DND-41 (cell line): ENCODE results near the gene EGF.

Source experiments
- ATAC-seq: fragments of 200-7000 bp; cut with Tn5 transposase; 3 replicates; pipeline ENCODE4 v1.9.1; 2021; ENCODE audit warnings: low read depth; ENCODE audit not compliant: insufficient read depth
- DNase-seq: peaks from one replicate; pipeline ENCODE4 v3.0.0-alpha.2; 2020
- H2AFZ ChIP-seq: 2 replicates; pipeline ENCODE4 v1.6.0; 2012; ENCODE audit warnings: low read depth, low read length
- H3K27ac ChIP-seq: 2 replicates; pipeline ENCODE4 v1.5.1; 2012; ENCODE audit warnings: low read length, inconsistent platforms
- H3K27me3 ChIP-seq: fragments of 200-600 bp; sonication (generic); 2 replicates; pipeline ENCODE4 v1.6.0; 2012; ENCODE audit warnings: low read length, mild to moderate bottlenecking, inconsistent platforms; ENCODE audit not compliant: insufficient read depth, poor library complexity
- H3K36me3 ChIP-seq: 2 replicates; pipeline ENCODE4 v1.5.1; 2012; ENCODE audit warnings: low read length, inconsistent platforms; ENCODE audit not compliant: insufficient read depth
- H3K4me1 ChIP-seq: 2 replicates; pipeline ENCODE4 v1.5.1; 2012; ENCODE audit warnings: mild to moderate bottlenecking, low read length; ENCODE audit not compliant: insufficient read depth
- H3K4me2 ChIP-seq: 2 replicates; pipeline ENCODE4 v1.6.0; 2012; ENCODE audit warnings: mild to moderate bottlenecking, moderate library complexity, low read length, inconsistent platforms; ENCODE audit not compliant: insufficient read depth
- H3K4me3 ChIP-seq, 2 experiments: fragments of 200-600 bp in 1 of 2; shearing (Covaris generic) in 1 of 2; 2 replicates each; pipeline ENCODE4 v1.5.1; 2012 to 2016; ENCODE audit warnings: inconsistent platforms in 2 of 2, low read length in 2 of 2, mild to moderate bottlenecking in 2 of 2, low read depth in 1 of 2, moderate library complexity in 1 of 2
- H3K79me2 ChIP-seq: 2 replicates; pipeline ENCODE4 v1.6.0; 2012; ENCODE audit warnings: low read length, inconsistent platforms; ENCODE audit not compliant: insufficient read depth
- H3K9ac ChIP-seq: 2 replicates; pipeline ENCODE4 v1.6.0; 2012; ENCODE audit warnings: low read depth, mild to moderate bottlenecking, inconsistent platforms, low read length, moderate library complexity
- H3K9me3 ChIP-seq: 2 replicates; pipeline ENCODE4 v1.5.1; 2012; ENCODE audit warnings: low read length, moderate library complexity, mild to moderate bottlenecking, inconsistent platforms; ENCODE audit not compliant: insufficient read depth, severe bottlenecking
- H4K20me1 ChIP-seq: 2 replicates; pipeline ENCODE4 v1.6.0; 2012; ENCODE audit warnings: low read length; ENCODE audit not compliant: insufficient read depth
- CTCF ChIP-seq: IDR thresholded peaks from 2 replicates; pipeline ENCODE4 v1.5.1; 2012; ENCODE audit warnings: borderline replicate concordance, low read length, moderate library complexity, mild to moderate bottlenecking; ENCODE audit not compliant: poor library complexity, severe bottlenecking; ENCODE audit errors: extremely low read depth
- EZH2 ChIP-seq: IDR thresholded peaks from 3 replicates; pipeline ENCODE4 v1.6.1; 2012; ENCODE audit warnings: borderline replicate concordance, low read depth, mild to moderate bottlenecking, moderate library complexity, low read length, inconsistent platforms; ENCODE audit not compliant: severe bottlenecking

The EGF gene

GRCh38 chr4:109872065-109872464 lies 40.6 kb upstream of the EGF start:
- H3K79me2 ChIP-seq = no peaks in the 10 kb centered on the region
- no peak overlapping the region for H3K9ac ChIP-seq
- no peak for DNase-seq
- TF ChIP-seq CTCF (no peak), EZH2 (no peak)
- no peak overlapping the region for H2AFZ ChIP-seq
- no peak overlapping the region for H3K4me3 ChIP-seq
- no peaks in the 10 kb centered on the region for H3K9me3 ChIP-seq
- no peaks in the 10 kb centered on the region for H3K4me1 ChIP-seq
- H4K20me1 ChIP-seq = no peaks in the 10 kb centered on the region
- H3K27ac ChIP-seq = no peak overlapping the region
- H3K27me3 ChIP-seq = no peaks in the 10 kb centered on the region
- no peak overlapping the region for H3K4me2 ChIP-seq
- no peaks in the 10 kb centered on the region for H3K36me3 ChIP-seq
- ATAC-seq = no peak

- Histone ChIP-seq H3K4me1 (no peaks in the 10 kb centered on the region), H3K27ac (no peak overlapping the region), H3K79me2 (no peaks in the 10 kb centered on the region), H4K20me1 (no peaks in the 10 kb centered on the region), H3K9ac (no peak overlapping the region), H3K4me2 (no peak overlapping the region), H3K9me3 (no peaks in the 10 kb centered on the region), H2AFZ (no peak overlapping the region), H3K4me3 (no peak overlapping the region), H3K27me3 (no peaks in the 10 kb centered on the region), H3K36me3 (no peaks in the 10 kb centered on the region)
- DNase-seq (no peak), ATAC-seq (no peak)
- TF ChIP-seq CTCF = no peak
- TF ChIP-seq EZH2 = no peak
Measured at GRCh38 chr4:109872950-109873656, 39.6 kb upstream of the EGF start.

- H3K4me3 ChIP-seq = no peak overlapping the region
- H4K20me1 ChIP-seq = no peaks in the 10 kb centered on the region
- no peaks in the 10 kb centered on the region for H3K36me3 ChIP-seq
- no peak overlapping the region for H3K4me2 ChIP-seq
- H3K9ac ChIP-seq = no peak overlapping the region
- no peak overlapping the region for H2AFZ ChIP-seq
- H3K79me2 ChIP-seq = no peaks in the 10 kb centered on the region
- no peak for DNase-seq
- TF ChIP-seq CTCF (no peak), EZH2 (no peak)
- no peak for ATAC-seq
- no peaks in the 10 kb centered on the region for H3K27me3 ChIP-seq
- H3K4me1 ChIP-seq = no peaks in the 10 kb centered on the region
- H3K27ac ChIP-seq = no peak overlapping the region
- H3K9me3 ChIP-seq = no peaks in the 10 kb centered on the region
Measured at GRCh38 chr4:109873791-109874514, 38.7 kb upstream of the EGF start.
